ENCODE data around the gene ABLIM2.

ABLIM2 gene

DNA sequence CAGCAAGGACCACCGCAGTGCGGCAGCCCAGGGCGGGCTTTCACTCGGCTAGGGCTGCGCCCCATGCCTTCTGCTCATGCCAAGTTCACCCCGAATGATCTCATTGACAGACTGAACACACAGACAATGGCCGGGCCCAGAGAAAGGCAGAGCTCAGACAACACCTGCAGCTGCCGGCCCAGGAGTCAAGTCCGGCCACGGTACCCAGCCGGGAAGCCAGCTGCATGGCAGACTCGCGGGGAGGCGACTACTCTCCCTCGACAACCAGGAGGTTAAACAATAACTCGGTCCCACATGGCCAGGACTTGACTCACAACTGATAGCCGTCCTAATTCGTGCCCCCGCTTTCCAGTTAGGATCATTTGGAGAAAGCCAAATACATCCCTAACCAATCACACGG is 50.4 kb downstream of the ABLIM2 start:
- TF ChIP-seq, protein P1, sequence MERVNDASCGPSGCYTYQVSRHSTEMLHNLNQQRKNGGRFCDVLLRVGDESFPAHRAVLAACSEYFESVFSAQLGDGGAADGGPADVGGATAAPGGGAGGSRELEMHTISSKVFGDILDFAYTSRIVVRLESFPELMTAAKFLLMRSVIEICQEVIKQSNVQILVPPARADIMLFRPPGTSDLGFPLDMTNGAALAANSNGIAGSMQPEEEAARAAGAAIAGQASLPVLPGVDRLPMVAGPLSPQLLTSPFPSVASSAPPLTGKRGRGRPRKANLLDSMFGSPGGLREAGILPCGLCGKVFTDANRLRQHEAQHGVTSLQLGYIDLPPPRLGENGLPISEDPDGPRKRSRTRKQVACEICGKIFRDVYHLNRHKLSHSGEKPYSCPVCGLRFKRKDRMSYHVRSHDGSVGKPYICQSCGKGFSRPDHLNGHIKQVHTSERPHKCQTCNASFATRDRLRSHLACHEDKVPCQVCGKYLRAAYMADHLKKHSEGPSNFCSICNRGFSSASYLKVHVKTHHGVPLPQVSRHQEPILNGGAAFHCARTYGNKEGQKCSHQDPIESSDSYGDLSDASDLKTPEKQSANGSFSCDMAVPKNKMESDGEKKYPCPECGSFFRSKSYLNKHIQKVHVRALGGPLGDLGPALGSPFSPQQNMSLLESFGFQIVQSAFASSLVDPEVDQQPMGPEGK (CRISPR knock-in tag; IDR thresholded peaks at IDR 0.05; ENCODE audit: borderline replicate concordance): no peak
- TF ChIP-seq BACH2 (CRISPR knock-in tag; IDR thresholded peaks at IDR 0.05; ENCODE audit: borderline replicate concordance) (no peak), ESRRG (CRISPR knock-in tag; IDR thresholded peaks at IDR 0.05) (no peak), ZFP30 (CRISPR knock-in tag; IDR thresholded peaks at IDR 0.05) (no peak), ZNF565 (CRISPR knock-in tag; conservative IDR thresholded peaks at IDR 0.05; ENCODE audit: low read depth) (no peak), ZNF8 (CRISPR knock-in tag; IDR thresholded peaks at IDR 0.05) (no peak), ISL1 (CRISPR knock-in tag; IDR thresholded peaks at IDR 0.05) (no peak), SNAI2 (CRISPR knock-in tag; IDR thresholded peaks at IDR 0.05) (no peak), RARB (CRISPR knock-in tag; IDR thresholded peaks at IDR 0.05) (no peak), GLIS3 (CRISPR knock-in tag; IDR thresholded peaks at IDR 0.05) (no peak), TCF4 (CRISPR knock-in tag; IDR thresholded peaks at IDR 0.05; ENCODE audit: borderline replicate concordance) (no peak), ZC3H10 (CRISPR knock-in tag; IDR thresholded peaks at IDR 0.05) (no peak), ZFP3 (CRISPR knock-in tag; IDR thresholded peaks at IDR 0.05) (no peak), ARNTL (CRISPR knock-in tag; IDR thresholded peaks at IDR 0.05; ENCODE audit: borderline replicate concordance, low read depth) (no peak)
- TF ChIP-seq, protein P2, sequence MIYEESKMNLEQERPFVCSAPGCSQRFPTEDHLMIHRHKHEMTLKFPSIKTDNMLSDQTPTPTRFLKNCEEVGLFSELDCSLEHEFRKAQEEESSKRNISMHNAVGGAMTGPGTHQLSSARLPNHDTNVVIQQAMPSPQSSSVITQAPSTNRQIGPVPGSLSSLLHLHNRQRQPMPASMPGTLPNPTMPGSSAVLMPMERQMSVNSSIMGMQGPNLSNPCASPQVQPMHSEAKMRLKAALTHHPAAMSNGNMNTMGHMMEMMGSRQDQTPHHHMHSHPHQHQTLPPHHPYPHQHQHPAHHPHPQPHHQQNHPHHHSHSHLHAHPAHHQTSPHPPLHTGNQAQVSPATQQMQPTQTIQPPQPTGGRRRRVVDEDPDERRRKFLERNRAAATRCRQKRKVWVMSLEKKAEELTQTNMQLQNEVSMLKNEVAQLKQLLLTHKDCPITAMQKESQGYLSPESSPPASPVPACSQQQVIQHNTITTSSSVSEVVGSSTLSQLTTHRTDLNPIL (CRISPR knock-in tag; IDR thresholded peaks at IDR 0.05; ENCODE audit: low read depth): no peak
- TF ChIP-seq, protein P3, sequence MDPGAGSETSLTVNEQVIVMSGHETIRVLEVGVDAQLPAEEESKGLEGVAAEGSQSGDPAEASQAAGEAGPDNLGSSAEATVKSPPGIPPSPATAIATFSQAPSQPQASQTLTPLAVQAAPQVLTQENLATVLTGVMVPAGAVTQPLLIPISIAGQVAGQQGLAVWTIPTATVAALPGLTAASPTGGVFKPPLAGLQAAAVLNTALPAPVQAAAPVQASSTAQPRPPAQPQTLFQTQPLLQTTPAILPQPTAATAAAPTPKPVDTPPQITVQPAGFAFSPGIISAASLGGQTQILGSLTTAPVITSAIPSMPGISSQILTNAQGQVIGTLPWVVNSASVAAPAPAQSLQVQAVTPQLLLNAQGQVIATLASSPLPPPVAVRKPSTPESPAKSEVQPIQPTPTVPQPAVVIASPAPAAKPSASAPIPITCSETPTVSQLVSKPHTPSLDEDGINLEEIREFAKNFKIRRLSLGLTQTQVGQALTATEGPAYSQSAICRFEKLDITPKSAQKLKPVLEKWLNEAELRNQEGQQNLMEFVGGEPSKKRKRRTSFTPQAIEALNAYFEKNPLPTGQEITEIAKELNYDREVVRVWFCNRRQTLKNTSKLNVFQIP (CRISPR knock-in tag; IDR thresholded peaks at IDR 0.05; ENCODE audit: borderline replicate concordance, low read depth): no peak
- TF ChIP-seq, protein P4, sequence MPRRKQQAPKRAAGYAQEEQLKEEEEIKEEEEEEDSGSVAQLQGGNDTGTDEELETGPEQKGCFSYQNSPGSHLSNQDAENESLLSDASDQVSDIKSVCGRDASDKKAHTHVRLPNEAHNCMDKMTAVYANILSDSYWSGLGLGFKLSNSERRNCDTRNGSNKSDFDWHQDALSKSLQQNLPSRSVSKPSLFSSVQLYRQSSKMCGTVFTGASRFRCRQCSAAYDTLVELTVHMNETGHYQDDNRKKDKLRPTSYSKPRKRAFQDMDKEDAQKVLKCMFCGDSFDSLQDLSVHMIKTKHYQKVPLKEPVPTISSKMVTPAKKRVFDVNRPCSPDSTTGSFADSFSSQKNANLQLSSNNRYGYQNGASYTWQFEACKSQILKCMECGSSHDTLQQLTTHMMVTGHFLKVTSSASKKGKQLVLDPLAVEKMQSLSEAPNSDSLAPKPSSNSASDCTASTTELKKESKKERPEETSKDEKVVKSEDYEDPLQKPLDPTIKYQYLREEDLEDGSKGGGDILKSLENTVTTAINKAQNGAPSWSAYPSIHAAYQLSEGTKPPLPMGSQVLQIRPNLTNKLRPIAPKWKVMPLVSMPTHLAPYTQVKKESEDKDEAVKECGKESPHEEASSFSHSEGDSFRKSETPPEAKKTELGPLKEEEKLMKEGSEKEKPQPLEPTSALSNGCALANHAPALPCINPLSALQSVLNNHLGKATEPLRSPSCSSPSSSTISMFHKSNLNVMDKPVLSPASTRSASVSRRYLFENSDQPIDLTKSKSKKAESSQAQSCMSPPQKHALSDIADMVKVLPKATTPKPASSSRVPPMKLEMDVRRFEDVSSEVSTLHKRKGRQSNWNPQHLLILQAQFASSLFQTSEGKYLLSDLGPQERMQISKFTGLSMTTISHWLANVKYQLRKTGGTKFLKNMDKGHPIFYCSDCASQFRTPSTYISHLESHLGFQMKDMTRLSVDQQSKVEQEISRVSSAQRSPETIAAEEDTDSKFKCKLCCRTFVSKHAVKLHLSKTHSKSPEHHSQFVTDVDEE (CRISPR knock-in tag; IDR thresholded peaks at IDR 0.05): no peak
- ATAC-seq: no peak

DNA sequence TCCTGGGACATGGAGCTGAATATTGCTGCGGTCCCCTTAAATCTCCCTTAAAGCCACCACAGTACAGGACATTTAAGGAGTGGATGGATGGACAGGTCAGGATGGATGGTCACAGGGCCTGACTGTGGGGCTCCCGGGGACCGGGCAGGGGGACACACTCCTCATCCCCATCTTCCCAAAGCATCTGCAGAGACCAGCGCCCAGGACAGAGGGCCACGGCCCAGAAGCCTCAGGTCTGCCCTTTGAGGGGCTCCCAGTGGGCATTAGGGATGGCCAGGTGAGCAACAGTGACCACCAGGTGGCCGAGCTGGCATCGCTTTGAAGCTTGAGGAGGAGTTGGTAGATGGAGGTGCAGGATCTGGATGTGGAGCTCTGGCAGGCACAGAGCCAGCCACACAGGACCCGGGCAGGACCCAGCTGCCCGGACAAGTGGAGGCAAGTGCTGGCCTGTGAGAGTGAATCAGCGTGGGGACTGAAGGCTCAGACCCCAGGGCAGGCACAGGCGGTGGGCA is 51.4 kb downstream of the ABLIM2 start:
- ATAC-seq: no peak
- TF ChIP-seq ZFP3 (CRISPR knock-in tag; IDR thresholded peaks at IDR 0.05) (no peak), ZNF70 (CRISPR knock-in tag; IDR thresholded peaks at IDR 0.05) (no peak), SNAI2 (CRISPR knock-in tag; IDR thresholded peaks at IDR 0.05) (no peak), TOX (CRISPR knock-in tag; IDR thresholded peaks at IDR 0.05; ENCODE audit: borderline replicate concordance) (no peak)
- TF ChIP-seq, protein P5, sequence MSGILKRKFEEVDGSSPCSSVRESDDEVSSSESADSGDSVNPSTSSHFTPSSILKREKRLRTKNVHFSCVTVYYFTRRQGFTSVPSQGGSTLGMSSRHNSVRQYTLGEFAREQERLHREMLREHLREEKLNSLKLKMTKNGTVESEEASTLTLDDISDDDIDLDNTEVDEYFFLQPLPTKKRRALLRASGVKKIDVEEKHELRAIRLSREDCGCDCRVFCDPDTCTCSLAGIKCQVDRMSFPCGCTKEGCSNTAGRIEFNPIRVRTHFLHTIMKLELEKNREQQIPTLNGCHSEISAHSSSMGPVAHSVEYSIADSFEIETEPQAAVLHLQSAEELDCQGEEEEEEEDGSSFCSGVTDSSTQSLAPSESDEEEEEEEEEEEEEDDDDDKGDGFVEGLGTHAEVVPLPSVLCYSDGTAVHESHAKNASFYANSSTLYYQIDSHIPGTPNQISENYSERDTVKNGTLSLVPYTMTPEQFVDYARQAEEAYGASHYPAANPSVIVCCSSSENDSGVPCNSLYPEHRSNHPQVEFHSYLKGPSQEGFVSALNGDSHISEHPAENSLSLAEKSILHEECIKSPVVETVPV (CRISPR knock-in tag; IDR thresholded peaks at IDR 0.05): no peak

DNA sequence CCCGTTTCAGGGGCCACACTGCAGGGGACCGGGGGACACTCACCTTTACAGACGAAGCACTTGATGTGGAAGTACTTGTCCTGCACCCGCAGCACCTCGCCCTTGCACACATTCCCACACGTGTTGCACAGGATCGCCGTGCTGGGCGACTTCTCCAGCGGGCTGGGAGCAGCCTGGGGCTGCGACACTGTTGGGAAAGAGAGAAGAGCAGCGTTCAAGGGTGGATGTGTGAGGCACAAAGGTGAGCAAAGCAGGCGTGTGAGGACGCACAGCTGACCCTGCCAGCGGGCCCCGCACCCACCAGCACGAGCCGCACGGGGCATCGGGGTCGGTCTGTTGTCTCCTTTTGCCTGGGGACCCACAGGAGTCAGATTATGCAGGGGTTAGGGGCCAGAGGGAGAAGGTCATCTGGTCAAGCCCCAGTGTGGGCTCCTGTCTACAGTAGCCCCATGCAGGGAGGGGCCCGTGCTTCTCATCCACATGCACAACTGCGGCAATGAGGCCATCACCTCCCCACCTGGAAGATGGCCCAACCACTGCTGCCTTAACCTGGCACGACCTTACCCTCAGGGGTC is 52.1 kb downstream of the ABLIM2 start:
- TF ChIP-seq, protein P4 (CRISPR knock-in tag; IDR thresholded peaks at IDR 0.05): no peak
- TF ChIP-seq, protein P1 (CRISPR knock-in tag; IDR thresholded peaks at IDR 0.05; ENCODE audit: borderline replicate concordance): no peak
- no peak for TF ChIP-seq BACH2 (CRISPR knock-in tag; IDR thresholded peaks at IDR 0.05; ENCODE audit: borderline replicate concordance)
- no peak for TF ChIP-seq GLIS3 (CRISPR knock-in tag; IDR thresholded peaks at IDR 0.05)
- TF ChIP-seq TOX (CRISPR knock-in tag; IDR thresholded peaks at IDR 0.05; ENCODE audit: borderline replicate concordance): no peak
- no peak for TF ChIP-seq ZFP30 (CRISPR knock-in tag; IDR thresholded peaks at IDR 0.05)
- no peak for TF ChIP-seq ISL1 (CRISPR knock-in tag; IDR thresholded peaks at IDR 0.05)
- TF ChIP-seq, protein P3 (CRISPR knock-in tag; IDR thresholded peaks at IDR 0.05; ENCODE audit: borderline replicate concordance, low read depth): no peak
- ATAC-seq: no peak

Measured in SK-N-SH treated with all-trans-retinoic acid at 6 μM for 48 hours (cell line).